Middle frontal gyrus (tissue), 1 donor: ENCODE data around the gene PHLDA2.

ENCODE experiments used
- DNase-seq: peaks from one replicate; pipeline ENCODE4 v3.0.0-alpha.2; 2015; ENCODE audit warnings: low spot score; ENCODE audit errors: extremely low spot score

PHLDA2 gene

DNA sequence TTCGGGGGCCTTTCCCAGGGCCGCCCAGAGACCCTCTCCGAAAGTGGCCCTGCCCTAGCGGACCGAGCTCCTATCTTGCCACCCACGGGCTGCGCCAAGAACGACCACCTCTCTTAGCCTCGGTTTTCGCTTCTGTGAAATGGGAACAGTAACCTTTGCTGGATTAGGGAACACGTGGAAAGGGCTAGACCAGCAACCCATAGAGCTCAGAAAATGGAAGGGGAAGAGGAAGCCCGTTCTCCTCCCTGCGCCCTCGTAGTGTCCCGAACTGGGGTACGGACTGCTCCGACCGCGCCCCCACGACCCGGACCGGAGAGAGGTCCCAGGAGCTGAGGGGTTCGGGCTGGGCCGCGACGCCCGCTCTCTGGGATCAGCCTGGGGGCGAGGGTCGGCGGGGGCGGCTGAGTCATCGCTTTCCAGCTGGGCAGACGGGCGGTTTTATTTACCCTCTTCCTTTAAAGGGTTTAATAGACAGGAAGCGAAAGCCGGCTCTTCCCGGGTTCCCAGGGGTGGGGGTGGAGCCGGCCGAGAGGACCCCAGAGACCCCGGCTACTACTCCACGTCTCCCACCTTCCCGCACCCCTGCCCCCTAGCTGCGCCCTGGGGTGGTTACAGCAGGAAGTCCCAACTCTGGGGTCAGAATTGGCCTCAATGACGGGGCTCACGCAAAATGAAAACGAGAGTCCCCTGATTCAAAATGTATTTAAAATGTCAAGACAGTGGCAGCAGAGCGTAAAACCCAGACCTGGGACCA lies 907 bp upstream of the PHLDA2 start:
- DNase-seq = no peak

- no peak for DNase-seq
Observed at GRCh38 chr11:2929531-2929949, 320 bp upstream of the PHLDA2 start.

GRCh38 chr11:2927851-2928604 lies 1.2 kb downstream of the PHLDA2 start:
- no peak for DNase-seq

DNA sequence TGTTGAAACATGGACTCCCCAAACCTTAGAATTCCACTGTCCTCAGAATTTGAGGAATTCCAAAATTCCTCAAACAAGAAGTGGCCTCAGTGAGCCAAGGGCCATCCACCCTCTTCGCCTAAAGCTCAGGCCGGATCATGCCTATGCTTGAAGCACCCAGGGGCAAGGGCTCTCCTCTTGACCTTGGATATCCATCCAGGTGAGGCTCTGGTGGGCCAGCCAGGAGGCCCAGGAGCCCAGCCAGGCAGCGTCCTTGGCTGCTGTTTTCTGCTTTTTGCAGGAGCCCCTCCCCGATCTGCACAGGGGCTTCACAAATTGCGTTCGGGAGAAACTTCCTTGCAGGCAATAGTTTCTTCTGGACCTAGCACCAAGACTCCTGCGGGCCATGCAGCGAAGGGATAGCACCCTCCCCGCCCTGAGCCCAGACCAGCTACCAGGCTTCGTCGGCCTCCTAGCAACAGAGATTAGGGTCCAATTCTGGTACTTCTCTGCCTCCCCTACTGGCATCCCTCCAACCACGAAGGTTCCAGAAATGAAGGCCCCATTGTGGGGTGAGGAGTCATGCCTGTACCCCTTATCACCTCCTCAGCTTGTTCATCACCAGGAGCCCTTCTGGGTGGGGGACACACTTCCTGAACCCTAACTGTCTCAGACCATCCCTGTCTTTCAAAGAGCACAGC lies 2.0 kb downstream of the PHLDA2 start:
- no peak for DNase-seq

DNA sequence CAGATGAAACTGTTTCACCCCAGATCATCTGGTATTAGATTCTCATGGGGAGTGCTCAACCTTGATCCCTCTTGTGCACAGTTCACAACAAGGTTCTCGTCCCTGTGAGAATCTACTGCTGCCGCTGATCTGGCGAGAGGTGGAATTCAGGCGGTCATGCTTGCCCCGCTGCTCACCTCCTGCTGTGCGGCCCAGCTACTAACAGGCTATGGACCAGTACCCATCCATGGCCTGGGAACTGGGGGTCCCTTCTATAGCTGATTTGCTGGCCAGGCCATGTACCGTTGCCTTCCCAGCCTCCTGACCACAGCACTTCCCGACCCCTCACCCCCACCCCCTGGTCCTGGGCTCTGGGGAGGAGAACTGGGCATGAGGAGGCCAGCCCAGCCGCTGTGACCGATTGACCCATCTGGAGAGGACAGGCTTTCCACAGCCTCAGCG lies 2.6 kb downstream of the PHLDA2 start:
- no peak for DNase-seq

DNA sequence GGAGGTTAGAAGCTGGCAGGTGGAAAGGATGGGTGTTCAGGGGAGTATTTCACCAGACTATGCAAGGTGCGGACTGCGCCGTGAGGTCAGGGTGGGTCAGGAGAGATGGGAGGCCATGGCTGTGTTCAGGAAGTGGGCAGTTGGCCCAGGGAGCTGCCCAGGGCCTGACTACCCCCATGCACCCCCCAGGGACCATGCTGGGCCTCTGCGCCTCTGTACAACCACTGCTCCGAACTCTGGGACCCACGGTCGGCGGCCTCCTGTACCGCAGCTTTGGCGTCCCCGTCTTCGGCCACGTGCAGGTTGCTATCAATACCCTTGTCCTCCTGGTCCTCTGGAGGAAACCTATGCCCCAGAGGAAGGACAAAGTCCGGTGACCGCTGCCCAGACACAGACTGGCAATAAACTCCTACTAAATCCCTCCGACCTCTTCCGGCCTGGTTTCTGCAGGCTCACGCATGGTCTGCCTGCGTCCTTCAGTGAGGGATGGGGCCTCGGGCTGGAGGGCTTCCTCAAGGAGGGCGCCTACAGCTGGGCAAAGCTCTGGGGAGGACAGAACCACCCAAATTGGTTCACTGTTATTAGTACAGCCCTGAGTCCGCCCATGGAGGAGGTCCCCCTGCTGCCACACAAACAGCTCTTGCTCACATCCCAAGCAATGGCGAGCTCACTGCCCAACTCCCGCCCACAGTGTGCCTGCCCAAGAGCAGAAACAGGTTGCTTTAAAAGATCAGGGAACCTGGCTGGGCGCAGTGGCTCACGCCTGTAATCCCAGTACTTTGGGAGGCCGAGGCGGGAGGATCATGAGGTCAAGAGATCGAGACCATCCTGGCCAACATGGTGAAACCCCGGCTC lies 4.2 kb downstream of the PHLDA2 start:
- DNase-seq = no peak

DNA sequence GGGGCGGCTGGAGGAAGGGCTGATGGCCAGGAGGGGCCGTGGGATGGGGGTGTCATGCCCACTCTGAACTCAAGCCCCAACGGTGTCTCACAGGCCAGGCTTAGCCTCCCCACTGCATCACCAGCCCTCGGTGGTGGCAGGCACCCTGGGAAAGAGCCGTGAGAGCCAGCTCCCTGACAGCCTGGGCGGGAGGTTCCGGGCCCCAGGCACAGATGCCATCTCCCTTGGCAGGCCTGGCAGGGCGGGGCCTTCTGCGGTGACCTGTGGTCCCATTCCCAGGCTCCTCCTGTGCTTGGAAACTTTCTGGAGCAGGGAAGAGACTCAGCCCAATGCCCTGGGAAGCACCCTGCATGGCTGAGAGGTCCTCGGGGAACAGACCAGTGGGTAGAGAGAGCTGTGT lies 4.8 kb downstream of the PHLDA2 start:
- no peak for DNase-seq

- no peak for DNase-seq
Observed at GRCh38 chr11:2923446-2924375, 5.5 kb downstream of the PHLDA2 start.

- DNase-seq = no peak
Observed at GRCh38 chr11:2922655-2923054, 6.6 kb downstream of the PHLDA2 start.

DNA sequence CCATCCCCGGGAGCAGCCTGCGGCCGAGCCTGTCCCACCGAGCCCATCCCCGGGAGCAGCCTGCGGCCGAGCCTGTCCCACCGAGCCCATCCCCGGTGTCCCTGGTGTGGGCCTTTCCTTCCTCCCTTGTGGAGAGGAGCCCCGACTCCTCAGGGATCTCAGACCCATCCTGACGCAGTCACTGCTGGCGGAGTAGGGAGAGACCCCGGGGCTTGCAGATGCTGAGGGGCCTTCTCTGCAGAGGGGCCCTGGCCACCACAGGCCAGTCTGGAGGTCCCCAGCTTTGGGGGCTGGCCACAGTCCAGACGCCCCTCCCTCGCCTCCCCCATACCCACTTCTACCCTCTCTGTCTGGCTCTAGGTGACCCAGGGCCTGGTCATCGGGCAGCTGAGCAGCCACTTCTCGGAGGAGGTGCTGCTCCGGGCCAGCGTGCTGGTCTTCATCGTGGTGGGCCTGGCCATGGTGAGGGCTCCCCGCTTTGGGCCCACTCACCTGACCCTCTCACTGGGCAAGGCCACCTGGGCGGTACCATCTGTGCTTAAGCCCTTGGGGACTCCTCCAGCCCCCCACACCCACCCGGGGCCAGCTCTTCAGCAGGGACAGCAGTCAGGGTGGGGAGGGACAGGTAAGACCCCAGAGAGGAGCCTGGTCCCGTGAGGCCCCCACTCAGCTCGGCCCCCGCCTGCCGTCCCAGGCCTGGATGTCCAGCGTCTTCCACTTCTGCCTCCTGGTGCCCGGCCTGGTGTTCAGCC lies 7.3 kb downstream of the PHLDA2 start:
- no peak for DNase-seq

DNA sequence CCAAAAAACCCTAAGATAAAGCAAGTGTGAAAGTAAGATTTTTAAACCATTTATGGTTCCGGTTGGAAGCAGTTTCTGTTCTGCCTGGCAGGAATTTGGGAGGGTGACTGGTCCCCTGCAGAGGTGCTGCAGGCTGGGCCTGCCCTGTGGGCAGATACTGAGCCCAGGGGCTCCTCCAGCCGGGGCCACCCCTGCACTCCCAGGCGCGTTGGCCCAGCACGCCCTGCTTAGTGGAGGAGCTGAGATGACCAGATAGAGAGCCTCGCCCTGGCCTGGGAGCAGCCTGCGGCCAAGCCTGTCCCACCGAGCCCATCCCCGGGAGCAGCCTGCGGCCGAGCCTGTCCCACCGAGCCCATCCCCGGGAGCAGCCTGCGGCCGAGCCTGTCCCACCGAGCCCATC lies 8.0 kb downstream of the PHLDA2 start:
- no peak for DNase-seq

GRCh38 chr11:2920343-2920742 lies 8.9 kb downstream of the PHLDA2 start:
- no peak for DNase-seq

DNA sequence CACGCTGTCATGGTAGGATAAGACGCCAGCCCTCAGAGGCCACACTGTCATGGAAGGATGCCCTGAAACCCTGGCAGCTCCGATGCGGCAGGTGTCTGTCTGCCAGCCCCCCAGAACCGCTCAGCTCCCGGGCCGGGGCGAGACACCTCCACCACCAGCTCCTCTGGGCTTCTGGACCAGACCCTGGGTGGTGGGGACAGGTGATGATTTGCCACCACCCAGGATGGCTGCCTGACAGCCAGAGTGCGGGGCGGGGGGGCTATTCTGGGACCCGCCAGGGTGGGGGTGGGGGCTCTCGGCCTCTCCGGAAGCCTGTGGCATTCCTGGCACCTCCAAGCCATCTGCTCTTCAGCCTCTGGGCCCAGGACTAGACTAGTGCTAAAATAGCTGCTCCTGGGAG lies 9.4 kb downstream of the PHLDA2 start:
- DNase-seq = no peak

DNA sequence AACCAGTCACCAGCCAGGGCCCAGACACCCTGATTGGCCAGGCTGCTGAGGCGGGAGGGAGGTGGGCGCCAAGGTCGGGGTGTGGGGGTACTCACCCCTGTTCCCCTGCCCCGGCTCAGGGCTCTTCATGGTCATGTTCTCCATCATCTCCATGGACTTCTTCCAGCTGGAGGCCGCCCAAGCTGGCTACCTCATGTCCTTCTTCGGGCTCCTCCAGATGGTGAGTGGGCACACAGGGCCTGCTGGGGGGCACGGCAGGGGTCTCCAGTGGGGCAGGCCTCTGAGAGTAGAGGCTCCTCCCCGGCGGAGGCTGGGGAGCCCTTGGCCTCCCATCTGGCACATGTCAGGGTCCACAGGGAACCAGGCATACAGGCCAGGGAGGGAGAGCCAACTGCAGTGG lies 10.0 kb downstream of the PHLDA2 start:
- DNase-seq = no peak

DNA sequence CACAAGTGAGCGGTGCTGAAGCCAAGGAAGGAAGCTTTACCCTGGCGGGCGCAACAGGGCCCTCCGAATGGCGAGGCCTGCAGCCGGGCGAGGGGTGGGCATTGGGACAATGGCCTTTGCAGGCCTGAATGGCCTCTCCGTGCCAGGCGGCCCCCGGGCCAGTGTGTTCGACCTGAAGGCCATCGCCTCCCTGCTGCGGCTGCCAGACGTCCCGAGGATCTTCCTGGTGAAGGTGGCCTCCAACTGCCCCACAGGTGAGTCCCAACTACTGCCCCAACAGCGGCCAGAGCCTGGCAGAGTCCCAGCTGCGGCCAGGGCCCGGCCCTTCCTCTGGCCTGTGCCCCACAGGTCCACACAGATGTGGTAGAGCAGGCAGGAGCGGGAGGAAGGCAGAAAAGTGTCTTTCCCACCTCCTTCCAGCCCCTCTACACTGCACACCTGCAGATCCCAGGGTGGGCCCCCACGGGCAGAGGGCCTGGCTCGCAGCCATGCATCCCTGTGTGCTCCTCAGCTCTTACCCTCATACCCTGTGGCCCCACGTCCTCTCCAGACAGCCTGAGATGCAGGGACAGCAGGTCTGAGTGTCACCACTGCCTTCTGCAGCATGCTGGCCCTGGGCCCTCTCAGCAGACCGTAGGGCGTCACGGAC lies 11.3 kb downstream of the PHLDA2 start:
- no peak for DNase-seq

GRCh38 chr11:2916892-2917645 lies 12.2 kb downstream of the PHLDA2 start:
- no peak for DNase-seq

- no peak for DNase-seq
Observed at GRCh38 chr11:2916114-2916891, 12.9 kb downstream of the PHLDA2 start.
